Neural progenitor cell (in vitro differentiated cells): Measurements from ENCODE around the gene CDH23. TPM values are rescaled to one million over a fixed set of nuclear protein-coding genes. Genes with fewer than 3 reads are reported as not detected.

ENCODE experiments used
- DNase-seq: peaks from one replicate; pipeline ENCODE4 v3.0.0-alpha.2; 2016; ENCODE audit warnings: low spot score
- H2AFZ ChIP-seq: fragments of 200-600 bp; sonication (generic); replicated peaks from 2 replicates; pipeline ENCODE4 v1.6.1; 2016; ENCODE audit warnings: antibody characterized with exemption
- H3F3A ChIP-seq: fragments of 200-600 bp; sonication (generic); 2 replicates; pipeline ENCODE4 v1.6.1; 2016; ENCODE audit warnings: antibody characterized with exemption, low read depth
- H3K27ac ChIP-seq: fragments of 200-600 bp; sonication (generic); 2 replicates; pipeline ENCODE4 v1.5.1; 2016; ENCODE audit warnings: mild to moderate bottlenecking
- H3K27me3 ChIP-seq: fragments of 200-600 bp; sonication (generic); 2 replicates; pipeline ENCODE4 v1.6.1; 2016; ENCODE audit warnings: mild to moderate bottlenecking, moderate library complexity
- H3K36me3 ChIP-seq: fragments of 200-600 bp; sonication (generic); 2 replicates; pipeline ENCODE4 v1.5.1; 2016
- H3K4me1 ChIP-seq: fragments of 200-600 bp; sonication (generic); 2 replicates; pipeline ENCODE4 v1.6.1; 2016; ENCODE audit warnings: mixed run types
- H3K4me2 ChIP-seq: fragments of 200-600 bp; sonication (generic); 2 replicates; pipeline ENCODE4 v1.6.1; 2016
- H3K4me3 ChIP-seq: fragments of 200-600 bp; sonication (generic); 2 replicates; pipeline ENCODE4 v1.5.1; 2016
- H3K79me2 ChIP-seq: fragments of 200-600 bp; sonication (generic); 2 replicates; pipeline ENCODE4 v1.6.1; 2016; ENCODE audit warnings: low read depth
- H3K9ac ChIP-seq: fragments of 200-600 bp; sonication (generic); 2 replicates; pipeline ENCODE4 v1.6.1; 2016
- H3K9me3 ChIP-seq: fragments of 200-600 bp; sonication (generic); 2 replicates; pipeline ENCODE4 v1.5.1; 2016; ENCODE audit warnings: low read depth
- H4K20me1 ChIP-seq: fragments of 200-600 bp; sonication (generic); 2 replicates; pipeline ENCODE4 v1.6.1; 2016; ENCODE audit warnings: low read depth
- H3K27ac Mint-ChIP-seq: 3 replicates; pipeline ENCODE4 v1.8.0; 2021; ENCODE audit warnings: mixed read lengths
- H3K27me3 Mint-ChIP-seq: 2 replicates; pipeline ENCODE4 v1.8.0; 2022; ENCODE audit warnings: low read depth, mild to moderate bottlenecking, inconsistent platforms, moderate library complexity, mixed read lengths; ENCODE audit not compliant: insufficient read depth
- H3K36me3 Mint-ChIP-seq: 3 replicates; pipeline ENCODE4 v1.8.0; 2021; ENCODE audit warnings: mixed read lengths
- H3K4me1 Mint-ChIP-seq: 3 replicates; pipeline ENCODE4 v1.8.0; 2021; ENCODE audit warnings: mixed read lengths
- H3K4me3 Mint-ChIP-seq: 3 replicates; pipeline ENCODE4 v1.8.0; 2021; ENCODE audit warnings: mild to moderate bottlenecking, moderate library complexity, mixed read lengths
- H3K9me3 Mint-ChIP-seq: 3 replicates; pipeline ENCODE4 v1.8.0; 2020; ENCODE audit warnings: mixed read lengths
- CTCF ChIP-seq: fragments of 200-600 bp; sonication (generic); IDR thresholded peaks from 2 replicates; pipeline ENCODE4 v1.5.1; 2017; ENCODE audit warnings: antibody characterized with exemption, mild to moderate bottlenecking
- EZH2 ChIP-seq: fragments of 200-600 bp; sonication (generic); IDR thresholded peaks from 2 replicates; pipeline ENCODE4 v1.6.1; 2017; ENCODE audit warnings: antibody characterized with exemption, mild to moderate bottlenecking, moderate library complexity
- EZH2phosphoT487 ChIP-seq: fragments of 200-600 bp; sonication (generic); IDR thresholded peaks from 2 replicates; pipeline ENCODE4 v1.6.1; 2017; ENCODE audit warnings: antibody characterized with exemption
- total RNA-seq: library from RNA; depleted of rRNA; stranded (reverse); fragments of >200 nt; gene quantifications from 2 replicates; pipeline ENCODE4 v1.2.3, GENCODE V29; 2015; ENCODE audit warnings: low replicate concordance

Gene CDH23
- total RNA-seq, 1 donor from 2014 or later: 5.9 TPM

- Histone ChIP-seq H3K27me3 (no peaks in the 10 kb centered on the region), H3K4me3 (no peak overlapping the region), H3K9ac (no peak overlapping the region), H3F3A (peaks cover 82% of the 10 kb centered on the region), H3K9me3 (no peaks in the 10 kb centered on the region), H3K36me3 (no peaks in the 10 kb centered on the region), H4K20me1 (no peaks in the 10 kb centered on the region), H3K4me2 (peak overlapping the region; percentile 48), H3K79me2 (no peaks in the 10 kb centered on the region), H2AFZ (no peak overlapping the region), H3K27ac (no peak overlapping the region), H3K4me1 (peaks cover 87% of the 10 kb centered on the region)
- H3K4me3 Mint-ChIP-seq: no peak overlapping the region
- H3K27me3 Mint-ChIP-seq: peaks cover 21% of the 10 kb centered on the region
- no peak overlapping the region for H3K27ac Mint-ChIP-seq
- no peaks in the 10 kb centered on the region for H3K9me3 Mint-ChIP-seq
- TF ChIP-seq EZH2phosphoT487: no peak
- TF ChIP-seq CTCF: no peak
- TF ChIP-seq EZH2: no peak
- H3K4me1 Mint-ChIP-seq: peaks cover 81% of the 10 kb centered on the region
- no peaks in the 10 kb centered on the region for H3K36me3 Mint-ChIP-seq
- no peak for DNase-seq
These were observed 237.9 kb downstream of the CDH23 start for GRCh38 chr10:71634531-71635164.

GRCh38 chr10:71635251-71635866, 238.6 kb downstream of the CDH23 start:
- H3K36me3 ChIP-seq: no peaks in the 10 kb centered on the region
- no peaks in the 10 kb centered on the region for H3K79me2 ChIP-seq
- H3K9me3 ChIP-seq: no peaks in the 10 kb centered on the region
- H3K9me3 Mint-ChIP-seq: no peaks in the 10 kb centered on the region
- H3K4me1 Mint-ChIP-seq: peaks cover 78% of the 10 kb centered on the region
- no peaks in the 10 kb centered on the region for H3K27me3 ChIP-seq
- no peak for TF ChIP-seq EZH2phosphoT487
- no peak for TF ChIP-seq EZH2
- no peak for TF ChIP-seq CTCF
- no peak overlapping the region for H3K4me3 ChIP-seq
- H3K4me1 ChIP-seq: peaks cover 83% of the 10 kb centered on the region
- H2AFZ ChIP-seq: no peak overlapping the region
- DNase-seq: no peak
- H3K27me3 Mint-ChIP-seq: peaks cover 21% of the 10 kb centered on the region
- no peaks in the 10 kb centered on the region for H3K36me3 Mint-ChIP-seq
- peak overlapping the region; percentile 48 for H3K4me2 ChIP-seq
- H4K20me1 ChIP-seq: no peaks in the 10 kb centered on the region
- H3F3A ChIP-seq: peaks cover 76% of the 10 kb centered on the region
- H3K27ac Mint-ChIP-seq: no peak overlapping the region
- no peak overlapping the region for H3K4me3 Mint-ChIP-seq
- no peak overlapping the region for H3K9ac ChIP-seq
- no peak overlapping the region for H3K27ac ChIP-seq

GRCh38 chr10:71635867-71636266, 239.1 kb downstream of the CDH23 start:
- H3K4me1 ChIP-seq: peaks cover 78% of the 10 kb centered on the region
- H3K27me3 Mint-ChIP-seq: peaks cover 21% of the 10 kb centered on the region
- no peaks in the 10 kb centered on the region for H4K20me1 ChIP-seq
- no peak overlapping the region for H3K27ac ChIP-seq
- no peaks in the 10 kb centered on the region for H3K79me2 ChIP-seq
- H3K36me3 Mint-ChIP-seq: no peaks in the 10 kb centered on the region
- no peaks in the 10 kb centered on the region for H3K9me3 ChIP-seq
- no peaks in the 10 kb centered on the region for H3K36me3 ChIP-seq
- no peak overlapping the region for H3K27ac Mint-ChIP-seq
- H3F3A ChIP-seq: peaks cover 71% of the 10 kb centered on the region
- H3K9ac ChIP-seq: no peak overlapping the region
- H3K4me1 Mint-ChIP-seq: peaks cover 73% of the 10 kb centered on the region
- no peak for TF ChIP-seq EZH2
- no peak for TF ChIP-seq CTCF
- no peak overlapping the region for H3K4me3 ChIP-seq
- no peak for DNase-seq
- H2AFZ ChIP-seq: no peak overlapping the region
- no peaks in the 10 kb centered on the region for H3K9me3 Mint-ChIP-seq
- H3K27me3 ChIP-seq: no peaks in the 10 kb centered on the region
- peak overlapping the region; percentile 48 for H3K4me2 ChIP-seq
- H3K4me3 Mint-ChIP-seq: peak overlapping the region; percentile 1
